Activated effector memory CD4-positive, alpha-beta T cell treated with anti-CD3 and anti-CD28 coated beads, Interleukin-2, amount 50 U/mL, for 16 hours (primary cell): Measurements from ENCODE around the gene DSCAM.
"Not testable (repeated sequence)": the region's sequence is repeated elsewhere in the genome, so short reads cannot be mapped to it uniquely, and the experiment has no call there.

Experiments
- DNase-seq: peaks from one replicate; pipeline ENCODE4 v3.0.0-alpha.2; 2020

The DSCAM gene

GRCh38 chr21:40516335-40516734 is 330.6 kb downstream of the DSCAM start:
- no peak for DNase-seq

- DNase-seq, result no peak
Observed at GRCh38 chr21:40512590-40512989, 334.4 kb downstream of the DSCAM start.

GRCh38 chr21:40507978-40508377 is 339.0 kb downstream of the DSCAM start:
- no peak for DNase-seq

GRCh38 chr21:40505681-40506080 is 341.3 kb downstream of the DSCAM start:
- no peak for DNase-seq

GRCh38 chr21:40505244-40505643 is 341.7 kb downstream of the DSCAM start:
- no peak for DNase-seq

GRCh38 chr21:40504825-40505224 is 342.1 kb downstream of the DSCAM start:
- DNase-seq, result no peak

- DNase-seq, result no peak
Observed at GRCh38 chr21:40496116-40496515, 350.8 kb downstream of the DSCAM start.

- DNase-seq, result no peak
Observed at GRCh38 chr21:40490408-40490807, 356.6 kb downstream of the DSCAM start.

- no peak for DNase-seq
Observed at GRCh38 chr21:40489001-40489400, 358.0 kb downstream of the DSCAM start.

- no peak for DNase-seq
Observed at GRCh38 chr21:40481764-40482163, 365.2 kb downstream of the DSCAM start.

- no peak for DNase-seq
Observed at GRCh38 chr21:40474513-40474912, 372.4 kb downstream of the DSCAM start.

GRCh38 chr21:40472013-40472412 is 374.9 kb downstream of the DSCAM start:
- no peak for DNase-seq

- no peak for DNase-seq
Observed at GRCh38 chr21:40471103-40471502, 375.9 kb downstream of the DSCAM start.

GRCh38 chr21:40466893-40467483 is 380.0 kb downstream of the DSCAM start:
- no peak for DNase-seq

GRCh38 chr21:40465382-40465781 is 381.6 kb downstream of the DSCAM start:
- DNase-seq, result no peak

- DNase-seq, result no peak
Observed at GRCh38 chr21:40463176-40463575, 383.8 kb downstream of the DSCAM start.

GRCh38 chr21:40461008-40461407 is 385.9 kb downstream of the DSCAM start:
- no peak for DNase-seq

- DNase-seq, result no peak
Observed at GRCh38 chr21:40457741-40458140, 389.2 kb downstream of the DSCAM start.

GRCh38 chr21:40454057-40454456 is 392.9 kb downstream of the DSCAM start:
- no peak for DNase-seq

GRCh38 chr21:40453183-40453582 is 393.8 kb downstream of the DSCAM start:
- DNase-seq, result no peak

- no peak for DNase-seq
Observed at GRCh38 chr21:40452548-40452947, 394.4 kb downstream of the DSCAM start.

- no peak for DNase-seq
Observed at GRCh38 chr21:40447016-40447415, 399.9 kb downstream of the DSCAM start.

GRCh38 chr21:40445349-40445921 is 401.5 kb downstream of the DSCAM start:
- no peak for DNase-seq

- not testable (repeated sequence) for DNase-seq
Observed at GRCh38 chr21:40439581-40439980, 407.4 kb downstream of the DSCAM start.

- DNase-seq, result no peak
Observed at GRCh38 chr21:40438616-40439015, 408.3 kb downstream of the DSCAM start.
